GM12875 (cell line): ENCODE data around the gene PNLIPRP2.

ENCODE experiments used
- H3K4me3 ChIP-seq: one replicate; pipeline ENCODE4 v1.5.1; 2011; ENCODE audit warnings: low read depth, low read length, control low read depth
- CTCF ChIP-seq: IDR thresholded peaks from 2 replicates; pipeline ENCODE4 v1.5.1; 2011; ENCODE audit warnings: low read depth, mild to moderate bottlenecking, control low read depth, inconsistent platforms, low read length, moderate library complexity, borderline replicate concordance; ENCODE audit not compliant: insufficient read depth

The PNLIPRP2 gene

GRCh38 chr10:116627386-116627933 is 6.7 kb downstream of the PNLIPRP2 start:
- no peak for TF ChIP-seq CTCF
- H3K4me3 ChIP-seq: no peak overlapping the region

GRCh38 chr10:116629340-116629739 is 8.6 kb downstream of the PNLIPRP2 start:
- H3K4me3 ChIP-seq: no peak overlapping the region
- TF ChIP-seq CTCF: no peak

- no peak overlapping the region for H3K4me3 ChIP-seq
- no peak for TF ChIP-seq CTCF
These were observed 9.3 kb downstream of the PNLIPRP2 start for GRCh38 chr10:116630020-116630419.

- H3K4me3 ChIP-seq: no peak overlapping the region
- no peak for TF ChIP-seq CTCF
These were observed 11.1 kb downstream of the PNLIPRP2 start for GRCh38 chr10:116631871-116632295.

GRCh38 chr10:116632596-116633215 is 12.0 kb downstream of the PNLIPRP2 start:
- TF ChIP-seq CTCF: no peak
- no peak overlapping the region for H3K4me3 ChIP-seq

- no peak for TF ChIP-seq CTCF
- no peak overlapping the region for H3K4me3 ChIP-seq
These were observed 12.5 kb downstream of the PNLIPRP2 start for GRCh38 chr10:116633216-116633600.
